Activated CD8-positive, alpha-beta memory T cell treated with anti-CD3 and anti-CD28 coated beads for 1 hour (primary cell): Measurements from ENCODE around the gene SLC25A17.
"Not testable (repeated sequence)": the region's sequence is repeated elsewhere in the genome, so short reads cannot be mapped to it uniquely, and the experiment has no call there.

Experiments used
- DNase-seq, 2 donors: peaks; one replicate each; pipeline ENCODE4 v3.0.0-alpha.2; 2020; ENCODE audit warnings: low read depth in 1 of 2; ENCODE audit errors: extremely low read depth in 1 of 2

SLC25A17 gene

DNA sequence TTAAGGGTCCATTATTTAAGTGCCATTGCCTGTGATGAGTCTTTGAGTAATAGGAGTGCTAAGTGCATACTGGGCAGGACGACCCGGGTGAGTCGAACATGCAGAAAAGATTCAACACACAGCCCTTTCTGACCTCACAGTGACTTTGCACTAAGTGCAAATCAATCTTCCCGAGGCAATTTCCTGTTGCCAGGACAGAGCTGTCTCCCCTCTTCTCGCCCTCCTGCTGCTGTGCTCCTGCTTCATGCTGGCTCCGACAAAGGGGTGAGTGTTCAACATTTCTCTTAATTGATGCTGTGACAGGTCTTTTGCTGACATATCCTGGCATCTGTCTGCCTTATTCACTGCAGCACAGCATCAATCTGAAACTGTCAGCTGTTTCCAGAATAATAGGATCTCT, 97.9 kb downstream of the SLC25A17 start:
- DNase-seq, result no peak

GRCh38 chr22:40720538-40721256, 98.4 kb downstream of the SLC25A17 start:
- DNase-seq, result no peak

GRCh38 chr22:40720156-40720537, 99.0 kb downstream of the SLC25A17 start:
- DNase-seq, result not testable (repeated sequence)
